ENCODE measurements around the gene NEU2. TPM values are rescaled to one million over a fixed set of nuclear protein-coding genes. Genes with fewer than 3 reads are reported as not detected.

The NEU2 gene
- total RNA-seq, 1 donor from 2014 or later = not detected

- Mint-ChIP-seq H3K27me3 (ENCODE audit: unreplicated experiment) (no peaks in the 10 kb centered on the region), H3K9me3 (ENCODE audit: unreplicated experiment) (peaks cover 2% of the 10 kb centered on the region), H3K4me3 (ENCODE audit: unreplicated experiment) (no peak overlapping the region), H3K4me1 (ENCODE audit: low read depth, unreplicated experiment) (no peaks in the 10 kb centered on the region), H3K27ac (ENCODE audit: unreplicated experiment) (no peak overlapping the region), H3K36me3 (ENCODE audit: unreplicated experiment) (peaks cover 4% of the 10 kb centered on the region)
- no peak for DNase-seq
- no peak for TF ChIP-seq CTCF (IDR thresholded peaks at IDR 0.05; ENCODE audit: partially characterized antibody, unreplicated experiment)
Measured at GRCh38 chr2:233076749-233077148, 44.3 kb downstream of the NEU2 start.

DNA sequence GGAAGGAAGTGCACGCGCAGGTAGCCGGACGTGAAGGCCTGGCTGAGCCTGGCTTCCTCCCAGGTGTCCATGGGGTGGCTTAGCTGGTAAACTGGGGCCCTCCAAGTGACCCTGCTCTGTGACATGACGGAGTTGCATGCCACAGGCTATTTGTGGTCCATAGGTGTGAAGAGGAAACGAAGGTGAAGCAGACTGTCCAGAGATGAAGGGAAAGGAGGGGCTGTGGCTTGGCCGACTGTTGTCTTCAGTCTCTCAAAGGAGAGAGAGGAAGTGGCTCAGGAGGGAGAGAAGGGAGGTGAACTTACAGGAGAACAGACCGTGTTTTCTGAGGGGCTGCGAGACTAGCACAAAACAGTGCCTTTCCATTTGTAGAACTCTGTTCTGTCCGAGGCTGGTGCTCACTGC lies 47.0 kb downstream of the NEU2 start:
- DNase-seq = no peak
- H3K36me3 Mint-ChIP-seq (ENCODE audit: unreplicated experiment) = peaks cover 4% of the 10 kb centered on the region
- peaks cover 5% of the 10 kb centered on the region for H3K4me1 Mint-ChIP-seq (ENCODE audit: low read depth, unreplicated experiment)
- no peak overlapping the region for H3K27ac Mint-ChIP-seq (ENCODE audit: unreplicated experiment)
- no peak for TF ChIP-seq CTCF (IDR thresholded peaks at IDR 0.05; ENCODE audit: partially characterized antibody, unreplicated experiment)
- H3K9me3 Mint-ChIP-seq (ENCODE audit: unreplicated experiment) = no peaks in the 10 kb centered on the region
- no peak overlapping the region for H3K4me3 Mint-ChIP-seq (ENCODE audit: unreplicated experiment)
- peaks cover 3% of the 10 kb centered on the region for H3K27me3 Mint-ChIP-seq (ENCODE audit: unreplicated experiment)

GRCh38 chr2:233079953-233080835 lies 47.7 kb downstream of the NEU2 start:
- Mint-ChIP-seq H3K4me1 (ENCODE audit: low read depth, unreplicated experiment) (peaks cover 5% of the 10 kb centered on the region), H3K4me3 (ENCODE audit: unreplicated experiment) (no peak overlapping the region), H3K27me3 (ENCODE audit: unreplicated experiment) (peaks cover 3% of the 10 kb centered on the region), H3K9me3 (ENCODE audit: unreplicated experiment) (no peaks in the 10 kb centered on the region), H3K27ac (ENCODE audit: unreplicated experiment) (no peak overlapping the region), H3K36me3 (ENCODE audit: unreplicated experiment) (peaks cover 4% of the 10 kb centered on the region)
- DNase-seq = no peak
- TF ChIP-seq CTCF (IDR thresholded peaks at IDR 0.05; ENCODE audit: partially characterized antibody, unreplicated experiment) = no peak

- no peak for DNase-seq
- H3K36me3 Mint-ChIP-seq (ENCODE audit: unreplicated experiment) = peaks cover 4% of the 10 kb centered on the region
- H3K4me3 Mint-ChIP-seq (ENCODE audit: unreplicated experiment) = no peak overlapping the region
- peaks cover 5% of the 10 kb centered on the region for H3K4me1 Mint-ChIP-seq (ENCODE audit: low read depth, unreplicated experiment)
- H3K27ac Mint-ChIP-seq (ENCODE audit: unreplicated experiment) = no peak overlapping the region
- peaks cover 3% of the 10 kb centered on the region for H3K27me3 Mint-ChIP-seq (ENCODE audit: unreplicated experiment)
- no peak for TF ChIP-seq CTCF (IDR thresholded peaks at IDR 0.05; ENCODE audit: partially characterized antibody, unreplicated experiment)
- H3K9me3 Mint-ChIP-seq (ENCODE audit: unreplicated experiment) = no peaks in the 10 kb centered on the region
Measured at GRCh38 chr2:233080836-233081229, 48.4 kb downstream of the NEU2 start.

DNA sequence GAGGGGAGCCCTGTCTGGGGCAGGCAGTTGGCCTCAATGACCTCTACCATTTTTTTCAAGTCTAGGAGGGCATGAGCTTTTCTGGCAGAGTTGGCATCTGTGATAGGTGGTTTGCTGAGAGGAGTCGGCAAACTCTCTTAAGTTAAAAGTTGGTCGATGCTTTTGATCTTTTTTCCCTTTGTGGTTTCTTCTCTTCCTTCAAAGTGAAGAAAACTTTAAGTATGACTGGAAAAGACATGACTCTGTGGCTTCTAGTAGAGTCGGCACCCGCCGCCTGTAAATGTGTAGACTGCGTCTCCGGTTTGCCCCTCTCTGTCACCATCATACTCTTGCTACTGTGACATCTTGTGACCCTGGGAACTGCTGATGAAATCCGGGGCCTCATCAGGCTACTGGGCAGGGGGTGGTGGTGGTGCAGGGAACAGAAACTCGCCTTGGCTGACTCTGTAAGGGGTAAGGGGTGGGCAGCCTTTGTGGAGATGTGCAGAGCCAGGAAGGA lies 48.8 kb downstream of the NEU2 start:
- TF ChIP-seq CTCF (IDR thresholded peaks at IDR 0.05; ENCODE audit: partially characterized antibody, unreplicated experiment) = no peak
- Mint-ChIP-seq H3K27me3 (ENCODE audit: unreplicated experiment) (peaks cover 3% of the 10 kb centered on the region), H3K4me1 (ENCODE audit: low read depth, unreplicated experiment) (peaks cover 5% of the 10 kb centered on the region), H3K4me3 (ENCODE audit: unreplicated experiment) (no peak overlapping the region), H3K9me3 (ENCODE audit: unreplicated experiment) (no peaks in the 10 kb centered on the region), H3K36me3 (ENCODE audit: unreplicated experiment) (peaks cover 4% of the 10 kb centered on the region), H3K27ac (ENCODE audit: unreplicated experiment) (no peak overlapping the region)
- no peak for DNase-seq
